T-helper 1 cell treated with Interleukin-12 subunit alpha and Interleukin-12 subunit beta and Interleukin-4 antibody, amounts not matched to agents 30 μg/mL and 1 μg/mL, for 36 hours (primary cell): Measurements from ENCODE around the gene ITFG1.
"Not testable (repeated sequence)": the region's sequence is repeated elsewhere in the genome, so short reads cannot be mapped to it uniquely, and the experiment has no call there.

ENCODE experiments used
- H3K27ac Mint-ChIP-seq: one replicate; pipeline ENCODE4 v1.8.0; 2021; ENCODE audit warnings: mild to moderate bottlenecking, mixed read lengths
- H3K27me3 Mint-ChIP-seq: one replicate; pipeline ENCODE4 v1.8.0; 2021; ENCODE audit warnings: low read depth, mixed read lengths
- H3K36me3 Mint-ChIP-seq: one replicate; pipeline ENCODE4 v1.8.0; 2021; ENCODE audit warnings: low read depth, mixed read lengths
- H3K4me1 Mint-ChIP-seq: one replicate; pipeline ENCODE4 v1.8.0; 2021; ENCODE audit warnings: low read depth, mixed read lengths
- H3K4me3 Mint-ChIP-seq: one replicate; pipeline ENCODE4 v1.8.0; 2021; ENCODE audit warnings: mild to moderate bottlenecking, moderate library complexity, mixed read lengths
- H3K9me3 Mint-ChIP-seq: one replicate; pipeline ENCODE4 v1.8.0; 2021; ENCODE audit warnings: mixed read lengths

ITFG1 gene

GRCh38 chr16:47483616-47484015 is 22.8 kb upstream of the ITFG1 start:
- peaks cover 4% of the 10 kb centered on the region for H3K4me1 Mint-ChIP-seq
- H3K27ac Mint-ChIP-seq = no peak overlapping the region
- H3K36me3 Mint-ChIP-seq = no peaks in the 10 kb centered on the region
- H3K27me3 Mint-ChIP-seq = no peaks in the 10 kb centered on the region
- no peak overlapping the region for H3K4me3 Mint-ChIP-seq
- H3K9me3 Mint-ChIP-seq = no peaks in the 10 kb centered on the region

GRCh38 chr16:47481698-47482374 is 21.0 kb upstream of the ITFG1 start:
- H3K27ac Mint-ChIP-seq = no peak overlapping the region
- peaks cover 4% of the 10 kb centered on the region for H3K4me1 Mint-ChIP-seq
- no peaks in the 10 kb centered on the region for H3K27me3 Mint-ChIP-seq
- H3K4me3 Mint-ChIP-seq = no peak overlapping the region
- no peaks in the 10 kb centered on the region for H3K36me3 Mint-ChIP-seq
- H3K9me3 Mint-ChIP-seq = no peaks in the 10 kb centered on the region

GRCh38 chr16:47480410-47480809 is 19.5 kb upstream of the ITFG1 start:
- H3K27me3 Mint-ChIP-seq = no peaks in the 10 kb centered on the region
- no peaks in the 10 kb centered on the region for H3K9me3 Mint-ChIP-seq
- H3K4me3 Mint-ChIP-seq = no peak overlapping the region
- no peak overlapping the region for H3K27ac Mint-ChIP-seq
- H3K4me1 Mint-ChIP-seq = peaks cover 4% of the 10 kb centered on the region
- peaks cover 2% of the 10 kb centered on the region for H3K36me3 Mint-ChIP-seq

DNA sequence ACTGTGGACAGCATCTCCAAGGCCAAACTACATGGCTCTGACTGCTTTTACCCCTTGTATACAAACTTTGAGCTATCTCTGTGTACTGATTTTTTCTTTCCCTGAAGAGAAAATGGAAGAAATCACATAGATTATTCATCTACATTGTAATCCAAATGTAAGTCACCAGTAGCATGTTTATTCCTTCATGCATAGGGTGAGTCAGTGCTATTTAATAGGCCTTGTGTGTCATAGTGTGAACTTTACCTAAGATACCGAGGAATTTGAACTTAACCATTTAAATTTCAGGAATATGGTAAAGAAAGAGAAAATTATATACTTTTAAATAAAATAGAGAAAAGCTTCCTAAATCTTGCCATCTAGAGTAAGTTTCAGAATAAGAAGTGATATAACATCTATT is 16.8 kb upstream of the ITFG1 start:
- H3K27ac Mint-ChIP-seq = no peak overlapping the region
- H3K27me3 Mint-ChIP-seq = no peaks in the 10 kb centered on the region
- H3K36me3 Mint-ChIP-seq = peaks cover 2% of the 10 kb centered on the region
- H3K4me1 Mint-ChIP-seq = peaks cover 4% of the 10 kb centered on the region
- no peaks in the 10 kb centered on the region for H3K9me3 Mint-ChIP-seq
- no peak overlapping the region for H3K4me3 Mint-ChIP-seq

GRCh38 chr16:47476654-47477345 is 15.9 kb upstream of the ITFG1 start:
- H3K27me3 Mint-ChIP-seq = no peaks in the 10 kb centered on the region
- H3K4me3 Mint-ChIP-seq = no peak overlapping the region
- H3K27ac Mint-ChIP-seq = no peak overlapping the region
- H3K36me3 Mint-ChIP-seq = peaks cover 2% of the 10 kb centered on the region
- peaks cover 1% of the 10 kb centered on the region for H3K4me1 Mint-ChIP-seq
- no peaks in the 10 kb centered on the region for H3K9me3 Mint-ChIP-seq

GRCh38 chr16:47475786-47476185 is 14.9 kb upstream of the ITFG1 start:
- no peaks in the 10 kb centered on the region for H3K4me1 Mint-ChIP-seq
- no peak overlapping the region for H3K27ac Mint-ChIP-seq
- peaks cover 2% of the 10 kb centered on the region for H3K36me3 Mint-ChIP-seq
- no peaks in the 10 kb centered on the region for H3K9me3 Mint-ChIP-seq
- no peak overlapping the region for H3K4me3 Mint-ChIP-seq
- no peaks in the 10 kb centered on the region for H3K27me3 Mint-ChIP-seq

- H3K27me3 Mint-ChIP-seq = no peaks in the 10 kb centered on the region
- H3K9me3 Mint-ChIP-seq = no peaks in the 10 kb centered on the region
- H3K4me1 Mint-ChIP-seq = no peaks in the 10 kb centered on the region
- no peak overlapping the region for H3K4me3 Mint-ChIP-seq
- no peak overlapping the region for H3K27ac Mint-ChIP-seq
- H3K36me3 Mint-ChIP-seq = peaks cover 3% of the 10 kb centered on the region
These were observed 12.9 kb upstream of the ITFG1 start for GRCh38 chr16:47473792-47474191.

DNA sequence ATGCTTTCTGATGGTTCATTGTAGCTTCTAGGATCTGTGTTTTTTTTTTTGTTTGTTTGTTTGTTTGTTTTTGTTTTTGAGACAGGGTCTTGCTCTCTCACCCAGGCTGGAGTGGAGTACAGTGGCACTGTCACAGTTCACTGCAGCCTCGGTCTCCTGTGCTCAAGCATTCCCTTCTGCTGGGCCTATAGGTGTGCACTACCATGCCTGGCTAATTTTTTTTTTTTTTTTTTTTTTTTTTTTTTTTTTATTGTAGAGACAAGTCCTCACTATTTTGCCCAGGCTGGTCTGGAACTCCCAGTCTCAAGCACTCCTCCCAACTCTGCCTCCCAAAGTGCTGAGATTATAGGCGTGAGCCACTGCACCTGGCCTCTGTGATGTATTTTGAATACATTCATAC is 12.1 kb upstream of the ITFG1 start:
- H3K9me3 Mint-ChIP-seq, H3K27ac Mint-ChIP-seq, H3K27me3 Mint-ChIP-seq, H3K4me3 Mint-ChIP-seq, H3K36me3 Mint-ChIP-seq, H3K4me1 Mint-ChIP-seq: not testable (repeated sequence)

GRCh38 chr16:47470810-47471209 is 9.9 kb upstream of the ITFG1 start:
- no peak overlapping the region for H3K27ac Mint-ChIP-seq
- peaks cover 6% of the 10 kb centered on the region for H3K4me1 Mint-ChIP-seq
- peaks cover 3% of the 10 kb centered on the region for H3K36me3 Mint-ChIP-seq
- no peak overlapping the region for H3K4me3 Mint-ChIP-seq
- H3K9me3 Mint-ChIP-seq = no peaks in the 10 kb centered on the region
- H3K27me3 Mint-ChIP-seq = no peaks in the 10 kb centered on the region

- Mint-ChIP-seq H3K4me1 (peaks cover 8% of the 10 kb centered on the region), H3K4me3 (no peak overlapping the region), H3K27ac (no peak overlapping the region), H3K9me3 (no peaks in the 10 kb centered on the region), H3K27me3 (no peaks in the 10 kb centered on the region), H3K36me3 (peaks cover 4% of the 10 kb centered on the region)
These were observed 9.3 kb upstream of the ITFG1 start for GRCh38 chr16:47470211-47470610.

DNA sequence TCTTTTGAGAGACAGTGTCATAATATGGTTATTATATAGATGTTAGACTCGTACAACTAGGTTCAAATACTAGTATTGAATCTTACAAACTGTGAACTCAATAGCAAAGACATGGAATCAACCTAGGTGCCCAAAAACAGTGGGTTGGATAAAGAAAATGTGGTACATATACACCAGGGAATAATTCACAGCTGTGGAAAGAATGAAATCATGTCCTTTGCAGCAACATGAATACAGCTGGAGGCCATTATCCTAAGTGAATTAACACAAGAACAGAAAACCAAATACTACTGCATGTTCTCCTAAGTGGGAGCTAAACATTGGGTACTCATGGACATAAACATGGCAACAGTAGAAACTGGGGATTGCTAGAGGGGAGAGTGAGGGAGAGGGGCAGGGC is 8.4 kb upstream of the ITFG1 start:
- Mint-ChIP-seq H3K4me3 (no peak overlapping the region), H3K27ac (no peak overlapping the region), H3K27me3 (no peaks in the 10 kb centered on the region), H3K36me3 (peaks cover 4% of the 10 kb centered on the region), H3K4me1 (peaks cover 10% of the 10 kb centered on the region), H3K9me3 (no peaks in the 10 kb centered on the region)

GRCh38 chr16:47468070-47468689 is 7.3 kb upstream of the ITFG1 start:
- H3K4me3 Mint-ChIP-seq, H3K36me3 Mint-ChIP-seq, H3K27ac Mint-ChIP-seq, H3K27me3 Mint-ChIP-seq, H3K9me3 Mint-ChIP-seq: not testable (repeated sequence)
- peaks cover 12% of the 10 kb centered on the region for H3K4me1 Mint-ChIP-seq

GRCh38 chr16:47467501-47467900 is 6.6 kb upstream of the ITFG1 start:
- no peak overlapping the region for H3K4me3 Mint-ChIP-seq
- no peak overlapping the region for H3K27ac Mint-ChIP-seq
- H3K9me3 Mint-ChIP-seq = no peaks in the 10 kb centered on the region
- peaks cover 15% of the 10 kb centered on the region for H3K4me1 Mint-ChIP-seq
- no peaks in the 10 kb centered on the region for H3K27me3 Mint-ChIP-seq
- peaks cover 6% of the 10 kb centered on the region for H3K36me3 Mint-ChIP-seq

GRCh38 chr16:47465919-47466630 is 5.2 kb upstream of the ITFG1 start:
- Mint-ChIP-seq H3K4me1 (peaks cover 23% of the 10 kb centered on the region), H3K36me3 (peaks cover 13% of the 10 kb centered on the region), H3K9me3 (no peaks in the 10 kb centered on the region), H3K27ac (no peak overlapping the region), H3K4me3 (no peak overlapping the region), H3K27me3 (no peaks in the 10 kb centered on the region)
